ENCODE results near the gene RANBP9.

Gene RANBP9

DNA sequence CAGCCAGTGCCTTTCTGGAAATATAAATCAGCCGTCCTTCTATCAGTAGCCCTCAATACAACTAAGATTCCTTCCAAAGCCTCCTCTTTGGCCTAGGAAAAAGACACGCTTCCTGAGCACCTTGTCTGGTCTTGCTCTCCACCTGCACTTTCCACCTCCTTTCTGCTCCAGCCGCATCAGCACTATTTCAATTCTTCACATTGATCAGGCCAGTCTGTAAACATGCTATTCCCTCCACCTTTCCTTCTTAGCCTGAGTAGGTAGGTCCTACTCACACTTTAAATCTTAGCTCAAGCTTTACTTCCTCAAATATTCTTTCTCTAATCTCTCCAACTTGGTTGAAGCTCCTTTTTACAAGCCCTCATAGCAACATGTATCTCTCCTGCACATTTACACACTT is 11.4 kb downstream of the RANBP9 start:
- TF ChIP-seq, protein P1, sequence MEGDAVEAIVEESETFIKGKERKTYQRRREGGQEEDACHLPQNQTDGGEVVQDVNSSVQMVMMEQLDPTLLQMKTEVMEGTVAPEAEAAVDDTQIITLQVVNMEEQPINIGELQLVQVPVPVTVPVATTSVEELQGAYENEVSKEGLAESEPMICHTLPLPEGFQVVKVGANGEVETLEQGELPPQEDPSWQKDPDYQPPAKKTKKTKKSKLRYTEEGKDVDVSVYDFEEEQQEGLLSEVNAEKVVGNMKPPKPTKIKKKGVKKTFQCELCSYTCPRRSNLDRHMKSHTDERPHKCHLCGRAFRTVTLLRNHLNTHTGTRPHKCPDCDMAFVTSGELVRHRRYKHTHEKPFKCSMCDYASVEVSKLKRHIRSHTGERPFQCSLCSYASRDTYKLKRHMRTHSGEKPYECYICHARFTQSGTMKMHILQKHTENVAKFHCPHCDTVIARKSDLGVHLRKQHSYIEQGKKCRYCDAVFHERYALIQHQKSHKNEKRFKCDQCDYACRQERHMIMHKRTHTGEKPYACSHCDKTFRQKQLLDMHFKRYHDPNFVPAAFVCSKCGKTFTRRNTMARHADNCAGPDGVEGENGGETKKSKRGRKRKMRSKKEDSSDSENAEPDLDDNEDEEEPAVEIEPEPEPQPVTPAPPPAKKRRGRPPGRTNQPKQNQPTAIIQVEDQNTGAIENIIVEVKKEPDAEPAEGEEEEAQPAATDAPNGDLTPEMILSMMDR (IDR thresholded peaks at IDR 0.05; ENCODE audit: low read length, missing control alignments), result no peak

DNA sequence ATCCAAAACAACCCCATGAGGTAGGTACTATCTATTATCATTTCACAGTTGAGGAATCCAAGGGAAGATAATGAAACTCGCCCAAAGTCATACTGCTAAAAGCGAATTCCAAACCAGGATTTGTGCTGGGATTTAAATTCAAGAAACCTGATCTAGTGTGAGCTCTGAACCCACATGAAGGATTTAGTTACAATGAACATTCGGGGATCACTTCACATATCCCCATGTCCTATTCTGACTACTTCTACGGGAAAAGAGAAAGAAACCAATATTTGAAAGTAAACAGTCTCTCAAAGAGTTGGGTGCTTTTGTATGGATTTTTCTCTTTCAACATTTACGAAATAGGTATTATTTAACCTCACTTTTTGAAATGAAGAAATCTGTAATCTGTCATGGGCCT is 12.9 kb downstream of the RANBP9 start:
- no peak for DNase-seq (ENCODE audit: low read depth)
- TF ChIP-seq, protein P1 (IDR thresholded peaks at IDR 0.05; ENCODE audit: low read length, missing control alignments), result no peak

More for the DNA sequence above, 11.4 kb downstream of the RANBP9 start:
- H3K4me3 ChIP-seq (replicated peaks; ENCODE audit: low read depth, low read length), result no peak overlapping the region
- DNase-seq (ENCODE audit: low read depth), result no peak

DNA sequence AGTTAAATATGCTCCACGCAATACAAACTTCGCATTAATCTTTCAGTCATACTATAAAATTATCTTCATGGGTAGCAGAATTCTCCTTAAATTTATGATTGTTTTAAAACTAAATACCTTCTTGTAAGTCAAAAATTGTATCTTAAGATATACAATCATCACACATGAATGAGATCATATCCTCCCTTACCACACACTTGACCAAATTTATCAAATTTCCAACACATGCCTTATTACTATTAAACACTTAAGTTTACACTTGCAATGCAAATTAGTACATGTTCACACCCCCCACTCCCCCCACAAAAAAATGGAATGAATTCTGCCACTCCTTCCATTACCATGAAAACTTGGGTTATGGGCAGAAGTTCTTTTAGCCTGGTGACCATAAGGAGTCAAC is 13.8 kb downstream of the RANBP9 start:
- no peak overlapping the region for H3K4me3 ChIP-seq (replicated peaks; ENCODE audit: low read depth, low read length)
- DNase-seq (ENCODE audit: low read depth), result no peak
- TF ChIP-seq, protein P1 (IDR thresholded peaks at IDR 0.05; ENCODE audit: low read length, missing control alignments), result no peak

More for the DNA sequence above, 12.9 kb downstream of the RANBP9 start:
- H3K4me3 ChIP-seq (replicated peaks; ENCODE audit: low read depth, low read length), result no peak overlapping the region

DNA sequence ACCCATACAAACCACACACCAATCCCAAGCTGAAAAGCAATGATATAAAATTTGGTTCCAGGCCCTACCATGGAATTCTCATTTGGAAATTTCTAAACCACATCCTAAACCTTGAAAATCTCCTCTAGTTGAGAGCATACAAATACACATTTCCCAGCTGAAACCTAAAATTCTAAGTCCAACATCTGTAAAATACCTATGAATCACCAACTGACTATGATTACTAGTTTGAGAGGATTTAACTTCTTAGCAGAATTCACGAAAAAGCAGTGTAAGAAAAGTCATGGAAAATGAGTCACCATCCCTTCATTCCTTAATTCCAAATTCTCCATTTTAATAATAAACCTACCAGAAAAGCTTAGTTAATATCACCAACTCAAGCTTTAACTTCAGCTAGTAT is 15.4 kb downstream of the RANBP9 start:
- no peak overlapping the region for H3K4me3 ChIP-seq (replicated peaks; ENCODE audit: low read depth, low read length)
- peak; percentile 42 for DNase-seq (ENCODE audit: low read depth)
- TF ChIP-seq, protein P1 (IDR thresholded peaks at IDR 0.05; ENCODE audit: low read length, missing control alignments), result no peak

DNA sequence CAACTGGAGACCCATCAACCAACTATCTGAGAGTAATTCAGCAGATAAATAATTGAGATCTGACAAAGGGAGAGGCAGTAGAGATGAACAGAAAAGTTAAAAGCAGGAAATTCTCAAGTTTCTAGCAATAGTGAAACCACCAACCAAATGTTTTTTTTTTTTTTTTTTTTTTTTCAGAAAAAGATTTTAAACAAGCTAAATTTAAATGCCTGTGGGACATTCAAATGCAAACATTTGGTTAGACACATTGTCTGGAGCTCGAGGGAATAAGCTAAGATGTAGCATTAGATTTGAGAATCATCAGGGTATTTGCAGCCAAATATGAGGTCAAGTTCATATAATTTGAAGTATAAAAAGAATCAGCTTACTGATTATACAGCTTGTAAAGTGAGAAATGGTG is 16.4 kb downstream of the RANBP9 start:
- H3K4me3 ChIP-seq (replicated peaks; ENCODE audit: low read depth, low read length), result no peak overlapping the region
- no peak for DNase-seq (ENCODE audit: low read depth)
- TF ChIP-seq, protein P1 (IDR thresholded peaks at IDR 0.05; ENCODE audit: low read length, missing control alignments), result no peak

DNA sequence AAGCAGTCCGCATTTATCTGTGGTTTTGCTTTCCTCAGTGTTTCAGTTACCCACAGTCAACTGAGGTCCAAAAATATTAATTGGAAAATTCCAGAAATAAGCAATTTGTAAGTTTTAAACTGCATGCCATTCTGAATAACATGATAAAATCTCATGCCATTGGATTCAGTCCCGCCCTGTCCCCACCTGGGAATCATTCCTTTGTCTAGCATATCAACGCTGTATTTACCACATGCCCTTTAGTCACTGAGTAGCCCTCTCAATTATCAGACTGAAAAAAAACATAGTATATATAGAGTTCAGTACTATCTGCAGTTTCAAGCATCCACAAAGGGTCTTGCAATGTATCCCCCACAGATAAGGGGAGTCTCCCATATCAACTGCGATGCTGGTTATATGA is 17.1 kb downstream of the RANBP9 start:
- TF ChIP-seq, protein P1 (IDR thresholded peaks at IDR 0.05; ENCODE audit: low read length, missing control alignments), result no peak
- no peak overlapping the region for H3K4me3 ChIP-seq (replicated peaks; ENCODE audit: low read depth, low read length)
- DNase-seq (ENCODE audit: low read depth), result no peak

DNA sequence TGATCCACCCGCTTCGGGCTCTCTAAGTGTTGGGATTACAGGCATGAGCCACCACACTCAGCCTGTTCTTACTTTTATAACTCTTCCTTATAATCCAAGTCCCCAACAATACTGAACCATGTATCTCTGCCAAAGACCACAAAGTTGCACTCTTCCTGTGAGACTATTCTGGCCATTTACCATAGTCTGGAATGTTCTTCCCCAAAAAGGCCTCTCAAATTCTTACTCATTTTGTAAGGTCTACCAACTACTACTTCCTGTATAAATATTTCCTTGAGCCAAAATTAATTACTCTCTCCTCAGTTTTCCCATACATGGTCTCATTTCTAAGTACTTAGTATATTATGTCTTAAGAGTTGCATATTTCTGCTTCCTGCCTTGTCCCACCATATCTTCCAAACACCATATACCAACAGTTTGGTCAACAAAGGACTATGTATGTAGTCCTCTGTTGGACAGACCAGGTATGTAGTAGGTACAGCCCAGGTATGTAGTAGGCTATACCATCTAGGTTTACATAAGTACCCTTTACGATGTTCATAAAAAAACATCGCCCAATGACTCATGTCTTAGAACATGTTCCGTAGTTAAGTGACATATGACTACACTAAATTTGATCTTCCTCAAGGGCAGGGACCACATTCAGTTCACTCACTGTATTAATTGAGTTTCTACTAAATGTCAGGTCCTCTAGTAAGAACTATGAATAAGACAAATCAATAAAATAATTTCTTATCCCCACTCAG is 22.0 kb downstream of the RANBP9 start:
- peak; percentile 45 for DNase-seq (ENCODE audit: low read depth)
- no peak overlapping the region for H3K4me3 ChIP-seq (replicated peaks; ENCODE audit: low read depth, low read length)
- TF ChIP-seq, protein P1 (IDR thresholded peaks at IDR 0.05; ENCODE audit: low read length, missing control alignments), result no peak
